Activated naive CD4-positive, alpha-beta T cell treated with anti-CD3 and anti-CD28 coated beads for 36 hours (primary cell): ENCODE measurements around the gene MTAP. TPM values are rescaled to one million over a fixed set of nuclear protein-coding genes. Genes with fewer than 3 reads are reported as not detected.

Experiments
- CTCF ChIA-PET: fragments of 350-600 bp; sonication (Branson Sonifier 250); formaldehyde crosslinking; loops from one replicate; lab custom pipeline; 2021; ENCODE audit warnings: antibody characterized with exemption; lab: Charles Lee
- DNase-seq: peaks from one replicate; pipeline ENCODE4 v3.0.0-alpha.2; 2020
- H3K27ac Mint-ChIP-seq: one replicate; pipeline ENCODE4 v1.8.0; 2021; ENCODE audit warnings: mild to moderate bottlenecking, mixed read lengths
- H3K27me3 Mint-ChIP-seq: one replicate; pipeline ENCODE4 v1.8.0; 2021; ENCODE audit warnings: low read depth, mixed read lengths
- H3K36me3 Mint-ChIP-seq: one replicate; pipeline ENCODE4 v1.8.0; 2021; ENCODE audit warnings: low read depth, mixed read lengths
- H3K4me1 Mint-ChIP-seq: one replicate; pipeline ENCODE4 v1.8.0; 2021; ENCODE audit warnings: low read depth, mixed read lengths
- H3K4me3 Mint-ChIP-seq: one replicate; pipeline ENCODE4 v1.8.0; 2021; ENCODE audit warnings: mild to moderate bottlenecking, moderate library complexity, mixed read lengths
- H3K9me3 Mint-ChIP-seq: one replicate; pipeline ENCODE4 v1.8.0; 2021; ENCODE audit warnings: mixed read lengths
- intact Hi-C: fragments of 100-400 bp; cut with micrococcal nuclease; formaldehyde crosslinking; loops from one replicate; pipeline ENCODE4 v1.15.1; 2023
- total RNA-seq, 2 experiments: library from RNA; stranded (reverse); gene quantifications; one replicate each; pipeline ENCODE4 v1.2.3, GENCODE V29; 2021

The MTAP gene
- total RNA-seq, 2 experiments from 2014 or later, result 59.0 to 66.4 TPM

GRCh38 chr9:21890696-21891095 lies 88.3 kb downstream of the MTAP start:
- H3K27me3 Mint-ChIP-seq, result no peaks in the 10 kb centered on the region
- DNase-seq, result no peak
- peaks cover 41% of the 10 kb centered on the region for H3K9me3 Mint-ChIP-seq
- no peak overlapping the region for H3K27ac Mint-ChIP-seq
- CTCF ChIA-PET, result no interaction called here
- no peak overlapping the region for H3K4me3 Mint-ChIP-seq
- H3K36me3 Mint-ChIP-seq, result peaks cover 64% of the 10 kb centered on the region
- H3K4me1 Mint-ChIP-seq, result no peaks in the 10 kb centered on the region
- intact Hi-C loops, result no loop called here

GRCh38 chr9:21901546-21901945 lies 99.1 kb downstream of the MTAP start:
- H3K36me3 Mint-ChIP-seq, result peaks cover 34% of the 10 kb centered on the region
- H3K4me1 Mint-ChIP-seq, result no peaks in the 10 kb centered on the region
- no peaks in the 10 kb centered on the region for H3K27me3 Mint-ChIP-seq
- DNase-seq, result no peak
- no peak overlapping the region for H3K4me3 Mint-ChIP-seq
- H3K9me3 Mint-ChIP-seq, result peaks cover 63% of the 10 kb centered on the region
- CTCF ChIA-PET, result interaction anchor here (0.9 kb wide), 1 partner anchor 17 kb away, joined by 3 read pairs; no protein-coding TSS in a partner anchor
- H3K27ac Mint-ChIP-seq, result no peak overlapping the region
- intact Hi-C loops, result no loop called here

GRCh38 chr9:21902136-21902535 lies 99.7 kb downstream of the MTAP start:
- Mint-ChIP-seq H3K36me3 (peaks cover 37% of the 10 kb centered on the region), H3K27ac (no peak overlapping the region)
- CTCF ChIA-PET, result no interaction called here

GRCh38 chr9:21903380-21903965 lies 101.0 kb downstream of the MTAP start:
- no peaks in the 10 kb centered on the region for H3K4me1 Mint-ChIP-seq
- CTCF ChIA-PET, result no interaction called here
- peaks cover 59% of the 10 kb centered on the region for H3K9me3 Mint-ChIP-seq
- no peak for DNase-seq
- H3K27me3 Mint-ChIP-seq, result no peaks in the 10 kb centered on the region
- intact Hi-C loops, result no loop called here
- no peak overlapping the region for H3K27ac Mint-ChIP-seq
- H3K36me3 Mint-ChIP-seq, result peaks cover 40% of the 10 kb centered on the region
- no peak overlapping the region for H3K4me3 Mint-ChIP-seq

More at GRCh38 chr9:21902136-21902535, 99.7 kb downstream of the MTAP start:
- no peaks in the 10 kb centered on the region for H3K27me3 Mint-ChIP-seq
- no peak overlapping the region for H3K4me3 Mint-ChIP-seq
- no peak for DNase-seq
- intact Hi-C loops, result no loop called here
- H3K4me1 Mint-ChIP-seq, result no peaks in the 10 kb centered on the region
- H3K9me3 Mint-ChIP-seq, result peaks cover 62% of the 10 kb centered on the region

GRCh38 chr9:21904371-21904770 lies 101.9 kb downstream of the MTAP start:
- CTCF ChIA-PET, result interaction anchor here (0.6 kb wide), 1 partner anchor 523 kb away, joined by 3 read pairs; no protein-coding TSS in a partner anchor
- H3K27me3 Mint-ChIP-seq, result no peaks in the 10 kb centered on the region
- peaks cover 59% of the 10 kb centered on the region for H3K9me3 Mint-ChIP-seq
- intact Hi-C loops, result no loop called here
- no peak for DNase-seq
- H3K4me1 Mint-ChIP-seq, result no peaks in the 10 kb centered on the region
- H3K27ac Mint-ChIP-seq, result no peak overlapping the region
- H3K36me3 Mint-ChIP-seq, result peaks cover 43% of the 10 kb centered on the region
- no peak overlapping the region for H3K4me3 Mint-ChIP-seq

- Mint-ChIP-seq H3K4me3 (no peak overlapping the region), H3K9me3 (peaks cover 59% of the 10 kb centered on the region), H3K4me1 (no peaks in the 10 kb centered on the region), H3K27ac (no peak overlapping the region), H3K36me3 (peaks cover 46% of the 10 kb centered on the region), H3K27me3 (no peaks in the 10 kb centered on the region)
- intact Hi-C loops, result no loop called here
- no peak for DNase-seq
- CTCF ChIA-PET, result interaction anchor here (0.6 kb wide), 1 partner anchor 523 kb away, joined by 3 read pairs; no protein-coding TSS in a partner anchor
Observed at GRCh38 chr9:21904776-21905175, 102.3 kb downstream of the MTAP start.

- Mint-ChIP-seq H3K4me1 (no peaks in the 10 kb centered on the region), H3K9me3 (peaks cover 52% of the 10 kb centered on the region), H3K36me3 (peaks cover 43% of the 10 kb centered on the region), H3K4me3 (no peak overlapping the region), H3K27me3 (no peaks in the 10 kb centered on the region), H3K27ac (no peak overlapping the region)
- CTCF ChIA-PET, result no interaction called here
- intact Hi-C loops, result no loop called here
- DNase-seq, result no peak
Observed at GRCh38 chr9:21906213-21906612, 103.8 kb downstream of the MTAP start.

GRCh38 chr9:21906881-21907280 lies 104.4 kb downstream of the MTAP start:
- Mint-ChIP-seq H3K4me3 (no peak overlapping the region), H3K36me3 (peaks cover 43% of the 10 kb centered on the region), H3K27me3 (no peaks in the 10 kb centered on the region), H3K9me3 (peaks cover 54% of the 10 kb centered on the region), H3K4me1 (no peaks in the 10 kb centered on the region), H3K27ac (no peak overlapping the region)
- CTCF ChIA-PET, result no interaction called here
- no peak for DNase-seq
- intact Hi-C loops, result no loop called here

- CTCF ChIA-PET, result no interaction called here
- H3K4me1 Mint-ChIP-seq, result peaks cover 14% of the 10 kb centered on the region
- peaks cover 30% of the 10 kb centered on the region for H3K9me3 Mint-ChIP-seq
- H3K27ac Mint-ChIP-seq, result peak overlapping the region; percentile 37
- intact Hi-C loops, result loop anchor here (1.0 to 2.0 kb wide), 2 partner anchors 47 to 87 kb away; no protein-coding TSS in a partner anchor
- no peaks in the 10 kb centered on the region for H3K27me3 Mint-ChIP-seq
- H3K4me3 Mint-ChIP-seq, result no peak overlapping the region
- peak; percentile 49 for DNase-seq
- H3K36me3 Mint-ChIP-seq, result peaks cover 9% of the 10 kb centered on the region
Observed at GRCh38 chr9:21919377-21920362, 117.2 kb downstream of the MTAP start.

- no peak for DNase-seq
- Mint-ChIP-seq H3K4me3 (no peak overlapping the region), H3K36me3 (peaks cover 2% of the 10 kb centered on the region), H3K4me1 (peaks cover 12% of the 10 kb centered on the region), H3K27me3 (no peaks in the 10 kb centered on the region), H3K9me3 (peaks cover under 1% of the 10 kb centered on the region), H3K27ac (no peak overlapping the region)
- CTCF ChIA-PET, result no interaction called here
- intact Hi-C loops, result no loop called here
Observed at GRCh38 chr9:21923694-21924093, 121.3 kb downstream of the MTAP start.

GRCh38 chr9:21927752-21928151 lies 125.3 kb downstream of the MTAP start:
- intact Hi-C loops, result no loop called here
- DNase-seq, result no peak
- no peaks in the 10 kb centered on the region for H3K4me1 Mint-ChIP-seq
- peaks cover 6% of the 10 kb centered on the region for H3K36me3 Mint-ChIP-seq
- H3K9me3 Mint-ChIP-seq, result no peaks in the 10 kb centered on the region
- no peak overlapping the region for H3K4me3 Mint-ChIP-seq
- CTCF ChIA-PET, result no interaction called here
- no peaks in the 10 kb centered on the region for H3K27me3 Mint-ChIP-seq
- no peak overlapping the region for H3K27ac Mint-ChIP-seq

GRCh38 chr9:21931428-21931827 lies 129.0 kb downstream of the MTAP start:
- Mint-ChIP-seq H3K36me3 (peaks cover 6% of the 10 kb centered on the region), H3K27me3 (no peaks in the 10 kb centered on the region), H3K9me3 (no peaks in the 10 kb centered on the region), H3K4me3 (no peak overlapping the region), H3K4me1 (no peaks in the 10 kb centered on the region), H3K27ac (no peak overlapping the region)
- intact Hi-C loops, result no loop called here
- CTCF ChIA-PET, result no interaction called here
- no peak for DNase-seq
